ENCODE measurements around the gene EVC.
A peak's percentile ranks its signal among the peaks of the same experiment; 100 is the strongest.

EVC gene

DNA sequence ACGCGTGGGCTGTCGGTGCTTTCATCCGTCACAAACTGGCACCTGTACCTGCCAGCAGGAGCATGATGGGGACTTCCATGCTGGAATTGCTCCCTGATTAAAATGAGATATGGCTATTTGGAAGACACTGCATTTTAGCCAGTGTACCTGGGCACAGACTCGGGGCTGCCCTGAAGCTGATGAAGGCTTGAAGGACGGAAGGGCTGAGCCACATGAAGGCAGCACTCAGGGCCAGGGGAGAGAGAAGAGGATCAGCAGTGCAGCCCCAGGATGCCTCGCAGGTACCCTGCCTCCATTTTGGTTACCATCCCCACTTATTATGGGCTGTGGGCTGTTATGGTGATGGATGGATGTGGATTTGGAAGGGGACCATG lies 102.9 kb downstream of the EVC start:
- no peaks in the 10 kb centered on the region for H3K9me3 ChIP-seq
- no peak for DNase-seq
- no peak for TF ChIP-seq CTCF (IDR thresholded peaks at IDR 0.05; ENCODE audit: low read depth, low read length)
- H3K4me3 ChIP-seq (ENCODE audit: low read depth, low read length), result no peak overlapping the region
- H3K4me1 ChIP-seq, result no peaks in the 10 kb centered on the region
- H3K27me3 ChIP-seq, result no peaks in the 10 kb centered on the region
- H3K36me3 ChIP-seq, result peaks cover 9% of the 10 kb centered on the region

- Histone ChIP-seq H3K4me3 (ENCODE audit: low read depth, low read length) (no peak overlapping the region), H3K36me3 (peaks cover 14% of the 10 kb centered on the region), H3K27me3 (no peaks in the 10 kb centered on the region), H3K4me1 (no peaks in the 10 kb centered on the region), H3K9me3 (no peaks in the 10 kb centered on the region)
- TF ChIP-seq CTCF (IDR thresholded peaks at IDR 0.05; ENCODE audit: low read depth, low read length), result no peak
- DNase-seq, result no peak
These were observed 103.4 kb downstream of the EVC start for GRCh38 chr4:5814421-5814820.

DNA sequence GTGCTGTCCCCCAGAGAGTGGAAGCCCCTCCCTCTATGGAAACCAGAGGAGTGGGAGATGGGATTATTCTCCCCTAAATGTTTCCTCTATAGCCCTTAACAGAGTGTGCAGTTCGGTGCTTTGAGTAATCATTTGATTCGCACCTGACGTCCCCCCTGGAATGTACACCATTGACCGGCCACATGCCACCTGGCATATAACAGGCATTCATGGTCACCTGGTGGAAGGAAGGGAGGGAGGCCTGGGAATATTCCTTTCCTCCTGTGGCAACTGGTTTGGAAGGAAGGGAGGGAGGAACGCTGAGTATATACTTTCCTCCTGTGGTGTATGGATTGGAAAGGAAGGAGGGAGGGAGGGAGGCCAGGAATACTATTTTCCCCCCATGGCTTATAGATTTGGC lies 104.6 kb downstream of the EVC start:
- H3K9me3 ChIP-seq, result no peaks in the 10 kb centered on the region
- H3K4me3 ChIP-seq (ENCODE audit: low read depth, low read length), result no peak overlapping the region
- H3K27me3 ChIP-seq, result no peaks in the 10 kb centered on the region
- no peak for DNase-seq
- TF ChIP-seq CTCF (IDR thresholded peaks at IDR 0.05; ENCODE audit: low read depth, low read length), result no peak
- H3K4me1 ChIP-seq, result no peaks in the 10 kb centered on the region
- peaks cover 26% of the 10 kb centered on the region for H3K36me3 ChIP-seq

GRCh38 chr4:5816101-5816500 lies 105.1 kb downstream of the EVC start:
- Histone ChIP-seq H3K27me3 (no peaks in the 10 kb centered on the region), H3K4me1 (no peaks in the 10 kb centered on the region), H3K4me3 (ENCODE audit: low read depth, low read length) (no peak overlapping the region), H3K36me3 (peaks cover 31% of the 10 kb centered on the region), H3K9me3 (no peaks in the 10 kb centered on the region)
- TF ChIP-seq CTCF (IDR thresholded peaks at IDR 0.05; ENCODE audit: low read depth, low read length), result no peak
- DNase-seq, result no peak

DNA sequence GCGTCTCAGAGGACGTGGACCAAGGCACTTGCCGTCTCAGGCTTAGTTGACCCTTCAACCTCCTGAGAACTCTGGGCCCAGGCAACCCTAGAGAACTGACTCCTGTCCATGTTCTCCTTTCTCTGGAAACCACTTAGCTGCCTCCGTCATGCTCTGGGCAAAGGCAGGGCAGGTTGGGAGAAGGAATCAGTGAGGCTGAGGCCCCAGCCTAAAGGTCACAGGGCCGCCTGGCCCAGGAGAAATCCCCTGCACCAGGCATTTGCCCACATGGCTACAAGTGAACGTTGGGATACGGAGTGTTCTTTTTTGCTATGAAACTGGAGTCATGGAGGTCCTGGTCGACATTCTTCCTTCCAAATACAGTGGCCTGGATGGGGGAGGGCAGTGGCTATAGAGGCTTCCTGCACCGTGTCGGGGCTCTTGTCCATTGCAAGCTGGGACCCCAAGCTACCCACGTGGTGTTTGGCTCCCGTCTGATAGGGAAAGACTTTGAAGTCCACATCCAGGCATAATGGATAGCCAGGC lies 105.9 kb downstream of the EVC start:
- DNase-seq, result no peak
- Histone ChIP-seq H3K4me3 (ENCODE audit: low read depth, low read length) (no peak overlapping the region), H3K27me3 (no peaks in the 10 kb centered on the region), H3K4me1 (no peaks in the 10 kb centered on the region), H3K9me3 (no peaks in the 10 kb centered on the region), H3K36me3 (peaks cover 39% of the 10 kb centered on the region)
- TF ChIP-seq CTCF (IDR thresholded peaks at IDR 0.05; ENCODE audit: low read depth, low read length), result no peak

DNA sequence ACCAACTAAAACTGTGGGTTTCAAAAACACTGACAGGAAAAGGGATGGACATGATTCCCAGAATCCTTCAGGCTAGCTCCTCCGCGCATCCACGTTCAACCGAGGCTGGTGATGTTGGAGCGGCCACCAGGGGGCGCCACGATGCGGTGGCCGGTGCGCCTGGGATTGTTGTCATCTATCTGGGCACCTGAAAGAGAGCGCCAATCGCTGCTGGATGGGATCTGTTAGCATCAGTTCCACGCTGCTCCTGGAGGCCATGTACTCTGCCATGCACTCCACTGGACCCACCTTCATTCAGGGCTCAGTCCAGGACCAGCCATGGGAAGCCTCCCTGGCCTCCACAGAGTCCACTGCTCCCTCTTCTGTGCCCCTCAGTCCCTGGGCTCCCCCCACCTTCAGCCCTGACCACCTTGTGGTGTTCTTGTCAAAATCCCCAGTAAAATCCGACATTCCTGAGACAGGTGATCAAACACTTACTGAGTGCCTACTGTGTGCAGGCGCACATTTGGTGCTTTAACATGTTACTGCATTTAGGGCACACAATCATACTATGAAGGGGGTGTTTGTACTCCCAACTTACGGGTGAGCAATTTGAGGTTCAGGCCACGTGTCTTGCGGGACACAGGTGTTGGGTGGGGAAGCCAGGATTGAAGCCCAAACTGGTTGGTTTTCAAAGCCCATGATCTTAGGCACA lies 110.8 kb downstream of the EVC start:
- H3K27me3 ChIP-seq, result no peaks in the 10 kb centered on the region
- peaks cover 82% of the 10 kb centered on the region for H3K36me3 ChIP-seq
- no peaks in the 10 kb centered on the region for H3K9me3 ChIP-seq
- no peak overlapping the region for H3K4me3 ChIP-seq (ENCODE audit: low read depth, low read length)
- peak; percentile 89 for TF ChIP-seq CTCF (IDR thresholded peaks at IDR 0.05; ENCODE audit: low read depth, low read length)
- no peaks in the 10 kb centered on the region for H3K4me1 ChIP-seq
- peak; percentile 64 for DNase-seq
